ENCODE data around the gene HTN3. TPM values are rescaled to one million over a fixed set of nuclear protein-coding genes. Genes with fewer than 3 reads are reported as not detected.
"Not testable (repeated sequence)": the region's sequence is repeated elsewhere in the genome, so short reads cannot be mapped to it uniquely, and the experiment has no call there.

Gene HTN3
- total RNA-seq, result not detected

- CTCF ChIA-PET; ATAC-seq; DNase-seq; H3K27ac Mint-ChIP-seq; H3K4me1 Mint-ChIP-seq; H3K9me3 Mint-ChIP-seq (ENCODE audit: low read depth); H3K27me3 Mint-ChIP-seq; H3K4me3 Mint-ChIP-seq; H3K36me3 Mint-ChIP-seq: not testable (repeated sequence)
Measured at GRCh38 chr4:70028159-70028558, at the start of gene HTN3. Gene HTN3 (plus strand): TSS chr4:70028459. CDS start chr4:70030741, 2,282 bp downstream.

- DNase-seq (no peak), ATAC-seq (no peak)
- Mint-ChIP-seq H3K9me3 (ENCODE audit: low read depth) (no peaks in the 10 kb centered on the region), H3K27me3 (no peaks in the 10 kb centered on the region), H3K36me3 (no peaks in the 10 kb centered on the region), H3K27ac (no peak overlapping the region), H3K4me3 (no peak overlapping the region), H3K4me1 (no peaks in the 10 kb centered on the region)
- CTCF ChIA-PET, result no interaction called here
Measured at GRCh38 chr4:69984030-69984443, 44.2 kb upstream of the HTN3 start.

DNA sequence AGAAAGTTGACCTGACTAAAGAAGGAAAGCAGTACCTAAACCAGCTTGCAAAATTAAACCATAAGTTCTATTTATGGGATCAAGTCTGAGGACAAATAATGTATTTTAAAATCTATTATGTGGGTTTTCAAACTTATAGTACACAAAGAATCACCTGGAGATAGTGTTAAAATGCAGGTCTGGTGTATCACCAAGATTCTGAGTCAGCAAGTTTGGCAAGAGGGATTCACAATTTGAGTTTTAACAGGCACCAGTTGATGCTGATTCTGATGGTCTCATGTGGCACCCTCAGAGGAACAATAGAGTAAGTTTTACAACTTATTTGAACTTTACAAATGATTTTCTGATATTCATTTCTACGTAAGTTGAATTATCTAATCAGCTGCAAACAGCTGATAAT, 41.6 kb upstream of the HTN3 start:
- Mint-ChIP-seq H3K4me1 (no peaks in the 10 kb centered on the region), H3K4me3 (no peak overlapping the region), H3K9me3 (ENCODE audit: low read depth) (no peaks in the 10 kb centered on the region), H3K27me3 (no peaks in the 10 kb centered on the region), H3K36me3 (no peaks in the 10 kb centered on the region), H3K27ac (no peak overlapping the region)
- ATAC-seq, result no peak
- CTCF ChIA-PET, result no interaction called here
- DNase-seq, result no peak

DNA sequence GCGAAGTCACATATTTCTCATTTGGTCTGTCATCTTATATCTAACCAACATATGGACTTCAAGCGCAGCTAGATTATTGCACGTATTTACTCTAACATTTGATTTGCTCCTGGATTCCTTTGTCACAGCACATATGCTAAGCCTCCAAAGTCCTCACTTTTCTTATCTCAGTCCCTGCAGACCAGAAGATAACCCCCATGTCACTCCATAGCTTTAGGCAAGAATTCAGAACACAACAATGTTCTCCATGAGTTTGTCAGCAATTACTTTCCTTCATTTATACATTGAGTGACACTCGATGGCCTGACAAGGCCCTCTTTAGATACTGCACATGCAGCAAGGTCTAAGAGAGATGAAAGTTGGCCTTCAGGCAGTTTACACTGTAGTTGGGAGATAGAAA, 37.2 kb upstream of the HTN3 start:
- no peak for DNase-seq
- H3K36me3 Mint-ChIP-seq, result no peaks in the 10 kb centered on the region
- H3K4me3 Mint-ChIP-seq, result no peak overlapping the region
- no peaks in the 10 kb centered on the region for H3K4me1 Mint-ChIP-seq
- ATAC-seq, result no peak
- H3K27ac Mint-ChIP-seq, result no peak overlapping the region
- CTCF ChIA-PET, result no interaction called here
- H3K27me3 Mint-ChIP-seq, result no peaks in the 10 kb centered on the region
- no peaks in the 10 kb centered on the region for H3K9me3 Mint-ChIP-seq (ENCODE audit: low read depth)

DNA sequence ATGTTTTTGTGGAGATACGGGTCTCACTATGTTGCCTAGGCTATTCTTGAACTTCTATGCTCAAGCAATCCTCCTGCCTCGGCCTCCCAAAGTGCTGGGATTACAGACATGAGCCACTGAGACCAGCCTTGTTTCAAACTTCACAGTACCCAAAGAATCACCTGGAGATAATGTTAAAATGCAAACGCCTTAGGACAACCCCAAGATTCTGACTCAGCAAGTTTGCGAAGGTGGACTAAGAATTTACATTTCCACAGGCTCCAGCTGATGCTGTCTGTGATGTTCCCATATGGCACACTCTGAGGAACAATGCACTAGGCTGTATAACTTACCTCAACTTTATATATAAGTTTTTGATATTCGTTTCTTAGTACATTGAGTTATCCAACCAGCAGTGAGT, 33.5 kb upstream of the HTN3 start:
- Mint-ChIP-seq H3K36me3 (no peaks in the 10 kb centered on the region), H3K9me3 (ENCODE audit: low read depth) (no peaks in the 10 kb centered on the region), H3K4me3 (no peak overlapping the region), H3K27ac (no peak overlapping the region), H3K27me3 (no peaks in the 10 kb centered on the region), H3K4me1 (no peaks in the 10 kb centered on the region)
- DNase-seq, result no peak
- CTCF ChIA-PET, result no interaction called here
- no peak for ATAC-seq

GRCh38 chr4:69995526-69996016, 32.7 kb upstream of the HTN3 start, which contains the start of gene STATH:
Gene STATH (plus strand): TSS chr4:69995966. CDS start chr4:69998438, 2,472 bp downstream.
- no peak within 1 kb of the TSS for H3K4me3 Mint-ChIP-seq
- H3K27me3 Mint-ChIP-seq, result no peaks in the 10 kb centered on the region
- no peaks in the 10 kb centered on the region for H3K4me1 Mint-ChIP-seq
- H3K9me3 Mint-ChIP-seq (ENCODE audit: low read depth), result no peaks in the 10 kb centered on the region
- DNase-seq (no peak), ATAC-seq (no peak)
- CTCF ChIA-PET, result no interaction called here
- H3K27ac Mint-ChIP-seq, result no peak within 1 kb of the TSS
- no peaks in the 10 kb centered on the region for H3K36me3 Mint-ChIP-seq

DNA sequence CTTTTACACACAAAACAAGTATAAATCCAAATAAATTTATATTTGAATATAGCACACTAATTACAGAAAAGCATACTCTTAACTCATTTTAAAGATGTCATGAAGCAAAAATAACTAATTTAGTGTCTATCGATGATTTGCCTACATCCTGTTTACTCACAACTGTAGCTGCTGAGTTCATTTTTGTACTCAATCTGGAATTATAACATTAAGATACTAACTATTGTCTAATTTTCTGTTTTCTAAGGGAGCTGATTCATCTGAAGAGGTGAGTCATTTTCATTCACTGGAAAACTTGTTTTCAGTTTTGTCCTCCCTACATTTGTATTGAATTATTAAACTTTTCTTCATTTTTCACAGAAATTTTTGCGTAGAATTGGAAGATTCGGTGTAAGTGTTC, 28.8 kb upstream of the HTN3 start:
- CTCF ChIA-PET, result no interaction called here
- ATAC-seq (no peak), DNase-seq (no peak)
- Mint-ChIP-seq H3K36me3 (no peaks in the 10 kb centered on the region), H3K27me3 (no peaks in the 10 kb centered on the region), H3K4me3 (no peak overlapping the region), H3K27ac (no peak overlapping the region), H3K9me3 (ENCODE audit: low read depth) (no peaks in the 10 kb centered on the region), H3K4me1 (no peaks in the 10 kb centered on the region)

- ATAC-seq (no peak), DNase-seq (no peak)
- CTCF ChIA-PET, result no interaction called here
- Mint-ChIP-seq H3K27ac (no peak overlapping the region), H3K36me3 (no peaks in the 10 kb centered on the region), H3K4me1 (no peaks in the 10 kb centered on the region), H3K9me3 (ENCODE audit: low read depth) (no peaks in the 10 kb centered on the region), H3K4me3 (no peak overlapping the region), H3K27me3 (no peaks in the 10 kb centered on the region)
Measured at GRCh38 chr4:70000711-70001110, 27.5 kb upstream of the HTN3 start.

GRCh38 chr4:70002507-70002906, 25.8 kb upstream of the HTN3 start:
- no peak for ATAC-seq
- Mint-ChIP-seq H3K27ac (no peak overlapping the region), H3K9me3 (ENCODE audit: low read depth) (no peaks in the 10 kb centered on the region), H3K36me3 (no peaks in the 10 kb centered on the region), H3K4me1 (no peaks in the 10 kb centered on the region), H3K4me3 (no peak overlapping the region), H3K27me3 (no peaks in the 10 kb centered on the region)
- DNase-seq, result no peak
- CTCF ChIA-PET, result no interaction called here

DNA sequence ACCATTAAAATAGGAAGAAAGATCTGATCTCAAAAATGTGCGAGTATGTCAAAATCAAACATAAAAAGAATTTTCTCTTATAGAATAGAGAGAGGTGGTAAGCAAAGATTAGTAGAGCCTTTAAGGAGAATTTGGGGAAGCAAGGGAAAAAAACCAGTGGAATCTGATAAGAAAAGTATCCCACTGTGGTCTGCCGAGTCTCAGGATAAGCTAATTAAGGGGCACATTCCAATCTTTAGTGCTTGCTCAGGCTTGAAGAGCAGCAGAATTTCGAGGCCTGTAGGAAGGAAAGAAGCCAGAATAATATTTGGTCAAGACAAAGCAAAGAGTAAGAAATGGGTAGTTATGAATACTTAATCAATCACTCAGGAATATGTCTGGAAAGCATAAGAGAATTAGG, 19.5 kb upstream of the HTN3 start:
- Mint-ChIP-seq H3K4me3 (no peak overlapping the region), H3K4me1 (no peaks in the 10 kb centered on the region), H3K27ac (no peak overlapping the region), H3K36me3 (no peaks in the 10 kb centered on the region), H3K9me3 (ENCODE audit: low read depth) (no peaks in the 10 kb centered on the region), H3K27me3 (no peaks in the 10 kb centered on the region)
- no peak for ATAC-seq
- CTCF ChIA-PET, result no interaction called here
- no peak for DNase-seq

DNA sequence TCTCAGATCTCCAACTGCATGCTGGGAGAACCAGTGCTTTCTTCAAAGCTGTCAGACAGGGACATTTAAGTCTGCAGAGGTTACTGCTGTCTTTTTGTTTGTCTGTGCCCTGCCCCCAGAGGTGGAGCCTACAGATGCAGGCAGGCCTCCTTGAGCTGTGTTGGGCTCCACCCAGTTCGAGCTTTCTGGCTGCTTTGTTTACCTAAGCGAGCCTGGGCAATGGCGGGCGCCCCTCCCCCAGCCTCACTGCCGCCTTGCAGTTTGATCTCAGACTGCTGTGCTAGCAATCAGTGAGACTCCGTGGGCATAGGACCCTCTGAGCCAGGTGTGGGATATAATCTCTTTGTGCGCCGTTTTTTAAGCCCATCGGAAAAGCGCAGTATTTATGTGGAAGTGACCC, 9.3 kb upstream of the HTN3 start:
- ATAC-seq; H3K27ac Mint-ChIP-seq; H3K4me1 Mint-ChIP-seq; DNase-seq; H3K27me3 Mint-ChIP-seq; CTCF ChIA-PET; H3K36me3 Mint-ChIP-seq; H3K9me3 Mint-ChIP-seq (ENCODE audit: low read depth); H3K4me3 Mint-ChIP-seq: not testable (repeated sequence)

- Mint-ChIP-seq H3K4me1 (no peaks in the 10 kb centered on the region), H3K27me3 (no peaks in the 10 kb centered on the region), H3K27ac (no peak overlapping the region), H3K4me3 (no peak overlapping the region), H3K36me3 (no peaks in the 10 kb centered on the region), H3K9me3 (ENCODE audit: low read depth) (peaks cover 2% of the 10 kb centered on the region)
- CTCF ChIA-PET, result no interaction called here
- ATAC-seq, result no peak
- DNase-seq, result no peak
Measured at GRCh38 chr4:70023218-70023617, 5.0 kb upstream of the HTN3 start.

GRCh38 chr4:70027011-70027410, 1.2 kb upstream of the HTN3 start:
- no peaks in the 10 kb centered on the region for H3K4me1 Mint-ChIP-seq
- no peak overlapping the region for H3K4me3 Mint-ChIP-seq
- H3K27ac Mint-ChIP-seq, result no peak overlapping the region
- H3K36me3 Mint-ChIP-seq, result no peaks in the 10 kb centered on the region
- no peaks in the 10 kb centered on the region for H3K27me3 Mint-ChIP-seq
- DNase-seq, result no peak
- no peaks in the 10 kb centered on the region for H3K9me3 Mint-ChIP-seq (ENCODE audit: low read depth)
- CTCF ChIA-PET, result no interaction called here
- no peak for ATAC-seq

DNA sequence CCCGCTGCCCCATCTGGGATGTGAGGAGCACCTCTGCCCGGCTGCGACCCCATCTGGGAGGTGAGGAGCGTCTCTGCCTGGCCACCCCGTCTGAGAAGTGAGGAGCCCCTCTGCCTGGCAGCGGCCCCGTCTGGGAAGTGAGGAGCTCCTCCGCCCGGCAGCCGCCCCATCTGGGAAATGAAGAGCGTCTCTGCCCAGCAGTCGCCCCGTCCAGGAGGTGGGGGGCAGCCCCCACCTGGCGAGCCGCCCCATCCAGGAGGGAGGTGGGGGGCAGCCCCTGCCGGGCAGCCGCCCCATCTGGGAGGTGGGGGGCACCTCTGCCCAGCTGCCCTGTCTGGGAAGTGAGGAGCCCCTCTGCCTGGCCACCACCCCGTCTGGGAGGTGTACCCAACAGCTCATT, 9.3 kb downstream of the HTN3 start:
- DNase-seq; H3K27me3 Mint-ChIP-seq; ATAC-seq; H3K9me3 Mint-ChIP-seq (ENCODE audit: low read depth); H3K36me3 Mint-ChIP-seq; H3K27ac Mint-ChIP-seq; H3K4me3 Mint-ChIP-seq; H3K4me1 Mint-ChIP-seq; CTCF ChIA-PET: not testable (repeated sequence)

- H3K36me3 Mint-ChIP-seq; H3K27ac Mint-ChIP-seq; DNase-seq; H3K4me3 Mint-ChIP-seq; H3K9me3 Mint-ChIP-seq (ENCODE audit: low read depth); H3K4me1 Mint-ChIP-seq; CTCF ChIA-PET; ATAC-seq; H3K27me3 Mint-ChIP-seq: not testable (repeated sequence)
Measured at GRCh38 chr4:70039928-70040327, 11.7 kb downstream of the HTN3 start.
